ENCODE measurements around the gene PPP2R5C.

DNA sequence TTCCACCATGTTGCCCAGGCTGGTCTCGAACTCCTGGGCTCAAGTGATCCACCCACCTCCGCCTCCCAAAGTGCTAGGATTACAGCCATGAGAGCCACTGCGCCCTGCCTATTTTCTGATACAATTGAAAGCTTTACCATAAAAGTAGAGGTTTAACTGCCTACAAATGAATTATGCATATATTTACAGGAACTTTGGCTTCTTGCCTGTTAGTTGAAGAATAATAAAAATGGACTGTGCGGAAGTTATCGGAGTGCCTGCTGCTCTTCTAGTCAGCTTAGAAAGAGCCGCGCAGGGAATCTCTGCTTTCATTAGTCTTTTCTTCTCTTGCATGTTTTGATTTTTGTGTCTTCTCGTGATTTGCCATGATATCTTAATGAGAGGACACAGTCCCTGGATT lies 34.5 kb downstream of the PPP2R5C start:
- no peak for TF ChIP-seq CEBPB (IDR thresholded peaks at IDR 0.05)
- no peak for TF ChIP-seq YY1 (IDR thresholded peaks at IDR 0.05; ENCODE audit: low read depth)
- no peak for TF ChIP-seq RAD21 (IDR thresholded peaks at IDR 0.05; ENCODE audit: low read depth)
